Activated CD8-positive, alpha-beta memory T cell treated with anti-CD3 and anti-CD28 coated beads, Interleukin-2, amount 10 ng/mL, durations not matched to agents 7 days and 5 days (primary cell): ENCODE data around the gene PGBD5. TPM values are rescaled to one million over a fixed set of nuclear protein-coding genes. Genes with fewer than 3 reads are reported as not detected.
A peak's percentile ranks its signal among the peaks of the same experiment; 100 is the strongest.
"Not testable (repeated sequence)": the region's sequence is repeated elsewhere in the genome, so short reads cannot be mapped to it uniquely, and the experiment has no call there.

Experiments used
- ATAC-seq: fragments of 150-1000 bp; cut with Tn5 transposase; one replicate; pipeline ENCODE4 v1.10.0; 2021; ENCODE audit warnings: moderate library complexity
- CTCF ChIA-PET: fragments of 350-600 bp; sonication (Branson Sonifier 250); formaldehyde crosslinking; loops from one replicate; lab custom pipeline; 2021; ENCODE audit warnings: antibody characterized with exemption; lab: Charles Lee
- DNase-seq: peaks from one replicate; pipeline ENCODE4 v3.0.0-alpha.2; 2020
- H3K27ac Mint-ChIP-seq: one replicate; pipeline ENCODE4 v1.8.0; 2021; ENCODE audit warnings: mild to moderate bottlenecking, mixed read lengths
- H3K27me3 Mint-ChIP-seq: one replicate; pipeline ENCODE4 v1.8.0; 2021; ENCODE audit warnings: mixed read lengths
- H3K36me3 Mint-ChIP-seq: one replicate; pipeline ENCODE4 v1.8.0; 2021; ENCODE audit warnings: mild to moderate bottlenecking, mixed read lengths
- H3K4me1 Mint-ChIP-seq: one replicate; pipeline ENCODE4 v1.8.0; 2021; ENCODE audit warnings: mixed read lengths
- H3K4me3 Mint-ChIP-seq: one replicate; pipeline ENCODE4 v1.8.0; 2021; ENCODE audit warnings: mild to moderate bottlenecking, moderate library complexity, mixed read lengths
- H3K9me3 Mint-ChIP-seq: one replicate; pipeline ENCODE4 v1.8.0; 2022; ENCODE audit warnings: low read depth, mixed read lengths
- total RNA-seq, 2 experiments: library from RNA; stranded (reverse); gene quantifications; one replicate each; pipeline ENCODE4 v1.2.3, GENCODE V29; 2021

PGBD5 gene
- not detected for total RNA-seq

- Mint-ChIP-seq H3K36me3 (peaks cover 2% of the 10 kb centered on the region), H3K27me3 (peaks cover 61% of the 10 kb centered on the region), H3K9me3 (no peaks in the 10 kb centered on the region), H3K4me3 (peak within 1 kb of the TSS; percentile 35), H3K4me1 (peaks cover 23% of the 10 kb centered on the region), H3K27ac (no peak within 1 kb of the TSS)
- ATAC-seq, result peak; percentile 80
- DNase-seq, result peak; percentile 66
- CTCF ChIA-PET, result no interaction called here
These were observed at the start of gene PGBD5 for GRCh38 chr1:230426246-230427093. TSS of gene PGBD5 (minus strand) at chr1:230426332. CDS start at chr1:230425928, 404 bp downstream.

GRCh38 chr1:230474924-230475323 is 48.8 kb upstream of the PGBD5 start:
- not testable (repeated sequence) for ATAC-seq, H3K27ac Mint-ChIP-seq, H3K36me3 Mint-ChIP-seq

GRCh38 chr1:230470750-230471149 is 44.6 kb upstream of the PGBD5 start:
- H3K4me1 Mint-ChIP-seq, H3K27ac Mint-ChIP-seq, H3K36me3 Mint-ChIP-seq, DNase-seq, ATAC-seq, H3K4me3 Mint-ChIP-seq, CTCF ChIA-PET, H3K9me3 Mint-ChIP-seq: not testable (repeated sequence)
- H3K27me3 Mint-ChIP-seq, result peaks cover 36% of the 10 kb centered on the region

More at GRCh38 chr1:230474924-230475323, 48.8 kb upstream of the PGBD5 start:
- H3K4me3 Mint-ChIP-seq, DNase-seq, CTCF ChIA-PET, H3K4me1 Mint-ChIP-seq, H3K9me3 Mint-ChIP-seq: not testable (repeated sequence)
- peaks cover 60% of the 10 kb centered on the region for H3K27me3 Mint-ChIP-seq

- H3K36me3 Mint-ChIP-seq, result no peaks in the 10 kb centered on the region
- H3K9me3 Mint-ChIP-seq, result no peaks in the 10 kb centered on the region
- CTCF ChIA-PET, result no interaction called here
- H3K27ac Mint-ChIP-seq, result no peak overlapping the region
- H3K4me1 Mint-ChIP-seq, result no peaks in the 10 kb centered on the region
- ATAC-seq (no peak), DNase-seq (no peak)
- no peak overlapping the region for H3K4me3 Mint-ChIP-seq
- H3K27me3 Mint-ChIP-seq, result peaks cover 25% of the 10 kb centered on the region
These were observed 43.1 kb upstream of the PGBD5 start for GRCh38 chr1:230469271-230469670.

- DNase-seq (no peak), ATAC-seq (no peak)
- no peak overlapping the region for H3K4me3 Mint-ChIP-seq
- CTCF ChIA-PET, result no interaction called here
- no peaks in the 10 kb centered on the region for H3K4me1 Mint-ChIP-seq
- H3K36me3 Mint-ChIP-seq, result no peaks in the 10 kb centered on the region
- H3K27me3 Mint-ChIP-seq, result peaks cover 28% of the 10 kb centered on the region
- H3K9me3 Mint-ChIP-seq, result no peaks in the 10 kb centered on the region
- no peak overlapping the region for H3K27ac Mint-ChIP-seq
These were observed 39.6 kb upstream of the PGBD5 start for GRCh38 chr1:230465691-230466090.

- peaks cover 37% of the 10 kb centered on the region for H3K27me3 Mint-ChIP-seq
- H3K36me3 Mint-ChIP-seq, result no peaks in the 10 kb centered on the region
- H3K9me3 Mint-ChIP-seq, result no peaks in the 10 kb centered on the region
- H3K27ac Mint-ChIP-seq, result no peak overlapping the region
- H3K4me3 Mint-ChIP-seq, result no peak overlapping the region
- DNase-seq, result no peak
- no peaks in the 10 kb centered on the region for H3K4me1 Mint-ChIP-seq
- CTCF ChIA-PET, result no interaction called here
- no peak for ATAC-seq
These were observed 38.5 kb upstream of the PGBD5 start for GRCh38 chr1:230464671-230465070.

- Mint-ChIP-seq H3K27ac (no peak overlapping the region), H3K36me3 (no peaks in the 10 kb centered on the region), H3K27me3 (peaks cover 41% of the 10 kb centered on the region), H3K9me3 (no peaks in the 10 kb centered on the region), H3K4me3 (no peak overlapping the region), H3K4me1 (no peaks in the 10 kb centered on the region)
- ATAC-seq, result no peak
- no peak for DNase-seq
- CTCF ChIA-PET, result no interaction called here
These were observed 37.6 kb upstream of the PGBD5 start for GRCh38 chr1:230463760-230464159.

- ATAC-seq, result no peak
- CTCF ChIA-PET, result no interaction called here
- Mint-ChIP-seq H3K27me3 (peaks cover 45% of the 10 kb centered on the region), H3K4me1 (no peaks in the 10 kb centered on the region), H3K4me3 (no peak overlapping the region), H3K36me3 (no peaks in the 10 kb centered on the region), H3K9me3 (no peaks in the 10 kb centered on the region), H3K27ac (no peak overlapping the region)
- DNase-seq, result no peak
These were observed 37.2 kb upstream of the PGBD5 start for GRCh38 chr1:230463326-230463725.

GRCh38 chr1:230459465-230459864 is 33.3 kb upstream of the PGBD5 start:
- CTCF ChIA-PET, result no interaction called here
- Mint-ChIP-seq H3K9me3 (no peaks in the 10 kb centered on the region), H3K36me3 (no peaks in the 10 kb centered on the region), H3K27ac (no peak overlapping the region), H3K27me3 (peaks cover 56% of the 10 kb centered on the region), H3K4me3 (no peak overlapping the region), H3K4me1 (no peaks in the 10 kb centered on the region)
- ATAC-seq, result no peak
- no peak for DNase-seq

GRCh38 chr1:230458509-230458908 is 32.4 kb upstream of the PGBD5 start:
- CTCF ChIA-PET, result no interaction called here
- DNase-seq, result no peak
- H3K4me3 Mint-ChIP-seq, result no peak overlapping the region
- no peaks in the 10 kb centered on the region for H3K4me1 Mint-ChIP-seq
- no peak for ATAC-seq
- H3K27ac Mint-ChIP-seq, result no peak overlapping the region
- no peaks in the 10 kb centered on the region for H3K36me3 Mint-ChIP-seq
- H3K9me3 Mint-ChIP-seq, result no peaks in the 10 kb centered on the region
- H3K27me3 Mint-ChIP-seq, result peaks cover 53% of the 10 kb centered on the region

GRCh38 chr1:230456478-230456877 is 30.3 kb upstream of the PGBD5 start:
- Mint-ChIP-seq H3K4me3 (no peak overlapping the region), H3K36me3 (no peaks in the 10 kb centered on the region), H3K9me3 (no peaks in the 10 kb centered on the region), H3K4me1 (no peaks in the 10 kb centered on the region), H3K27me3 (peaks cover 49% of the 10 kb centered on the region), H3K27ac (no peak overlapping the region)
- DNase-seq (no peak), ATAC-seq (no peak)
- CTCF ChIA-PET, result no interaction called here

- Mint-ChIP-seq H3K36me3 (no peaks in the 10 kb centered on the region), H3K4me3 (no peak overlapping the region), H3K27ac (no peak overlapping the region), H3K9me3 (no peaks in the 10 kb centered on the region), H3K27me3 (peaks cover 38% of the 10 kb centered on the region), H3K4me1 (no peaks in the 10 kb centered on the region)
- CTCF ChIA-PET, result no interaction called here
- no peak for ATAC-seq
- no peak for DNase-seq
These were observed 29.2 kb upstream of the PGBD5 start for GRCh38 chr1:230455291-230455690.

GRCh38 chr1:230453377-230453776 is 27.2 kb upstream of the PGBD5 start:
- H3K27ac Mint-ChIP-seq, result no peak overlapping the region
- H3K27me3 Mint-ChIP-seq, result peaks cover 25% of the 10 kb centered on the region
- CTCF ChIA-PET, result no interaction called here
- H3K4me3 Mint-ChIP-seq, result no peak overlapping the region
- no peak for ATAC-seq
- no peaks in the 10 kb centered on the region for H3K36me3 Mint-ChIP-seq
- DNase-seq, result no peak
- H3K4me1 Mint-ChIP-seq, result no peaks in the 10 kb centered on the region
- no peaks in the 10 kb centered on the region for H3K9me3 Mint-ChIP-seq

- no peaks in the 10 kb centered on the region for H3K36me3 Mint-ChIP-seq
- H3K4me3 Mint-ChIP-seq, result no peak overlapping the region
- no peak overlapping the region for H3K27ac Mint-ChIP-seq
- H3K27me3 Mint-ChIP-seq, result peaks cover 39% of the 10 kb centered on the region
- H3K9me3 Mint-ChIP-seq, result no peaks in the 10 kb centered on the region
- CTCF ChIA-PET, result no interaction called here
- no peak for DNase-seq
- H3K4me1 Mint-ChIP-seq, result no peaks in the 10 kb centered on the region
- no peak for ATAC-seq
These were observed 15.3 kb upstream of the PGBD5 start for GRCh38 chr1:230441183-230442029.
